B cell (primary cell): ENCODE results near the gene RRP1. TPM values are rescaled to one million over a fixed set of nuclear protein-coding genes. Genes with fewer than 3 reads are reported as not detected.

Experiments
- ATAC-seq: fragments of 200-7000 bp; cut with Tn5 transposase; one replicate; pipeline ENCODE4 v1.10.0; 2021; ENCODE audit warnings: low read depth, mild to moderate bottlenecking, moderate number of reproducible peaks, moderate library complexity
- CTCF ChIA-PET: fragments of 350-600 bp; sonication (Branson Sonifier 250); formaldehyde crosslinking; loops from one replicate; lab custom pipeline; 2021; ENCODE audit warnings: antibody characterized with exemption, inconsistent platforms; lab: Charles Lee
- POLR2A ChIA-PET: fragments of 350-600 bp; sonication (Branson Sonifier 250); formaldehyde crosslinking; loops from one replicate; lab custom pipeline; 2021; ENCODE audit warnings: antibody characterized with exemption; lab: Charles Lee
- DNase-seq: peaks from one replicate; pipeline ENCODE4 v3.0.0; 2013
- H2AFZ ChIP-seq: 2 replicates; pipeline ENCODE4 v1.6.1; 2012; ENCODE audit warnings: mild to moderate bottlenecking, low read depth, low read length; ENCODE audit not compliant: insufficient read depth, poor library complexity, severe bottlenecking
- H3K27ac ChIP-seq, 2 donors: 1 replicate in 1 of 2; 2 replicates in 1 of 2; pipeline ENCODE4 v1.5.1; 2012 to 2013; ENCODE audit warnings: low read length in 2 of 2, mild to moderate bottlenecking in 2 of 2, moderate library complexity in 1 of 2
- H3K27me3 ChIP-seq, 4 experiments: fragments of 200-600 bp in 1 of 4; sonication (generic) in 1 of 4; replicated peaks in 1 of 4; 1 replicate in 2 of 4; 2 replicates in 2 of 4; pipeline versions ENCODE4 v1.6.1 to v1.7.0; 2013 to 2016; ENCODE audit warnings: low read length in 3 of 4, mild to moderate bottlenecking in 2 of 4, mixed read lengths in 1 of 4, moderate library complexity in 1 of 4; ENCODE audit not compliant: insufficient read depth in 4 of 4, control insufficient read depth in 3 of 4; ENCODE audit errors: control extremely low read depth in 1 of 4
- H3K36me3 ChIP-seq, 2 experiments: replicated peaks in 1 of 2; 1 replicate in 1 of 2; 2 replicates in 1 of 2; pipeline versions ENCODE4 v1.6.1 to v1.7.1; 2013; ENCODE audit warnings: low read length in 1 of 2; ENCODE audit not compliant: insufficient read depth in 2 of 2, control insufficient read depth in 1 of 2; ENCODE audit errors: control extremely low read depth in 1 of 2, extremely low read depth in 1 of 2
- H3K4me1 ChIP-seq, 2 donors: fragments of 200-600 bp in 1 of 2; sonication (generic) in 1 of 2; 1 replicate in 1 of 2; 2 replicates in 1 of 2; pipeline versions ENCODE4 v1.5.1 to v1.6.1; 2013 to 2017; ENCODE audit warnings: low read length in 2 of 2; ENCODE audit not compliant: control insufficient read depth in 2 of 2, insufficient read depth in 2 of 2
- H3K4me2 ChIP-seq: replicated peaks from 2 replicates; pipeline ENCODE3; 2012; ENCODE audit warnings: mild to moderate bottlenecking, low read depth, low read length; ENCODE audit not compliant: poor library complexity, severe bottlenecking
- H3K4me3 ChIP-seq, 5 experiments: fragments of 200-600 bp in 1 of 5; sonication (generic) in 1 of 5; 1 replicate in 3 of 5; 2 replicates in 2 of 5; pipeline versions ENCODE4 v1.5.1 to v1.7.0; 2011 to 2016; ENCODE audit warnings: low read length in 4 of 5, mild to moderate bottlenecking in 4 of 5, low read depth in 2 of 5, control low read depth in 1 of 5, moderate library complexity in 1 of 5; ENCODE audit not compliant: insufficient read depth in 1 of 5; ENCODE audit errors: control extremely low read depth in 1 of 5, extremely low read depth in 1 of 5
- H3K79me2 ChIP-seq: fragments of 200-600 bp; sonication (generic); one replicate; pipeline ENCODE4 v1.6.0; 2016; ENCODE audit warnings: low read length; ENCODE audit not compliant: control insufficient read depth, insufficient read depth
- H3K9ac ChIP-seq: fragments of 200-600 bp; sonication (generic); 2 replicates; pipeline ENCODE4 v1.6.1; 2017; ENCODE audit warnings: mild to moderate bottlenecking, low read length, moderate library complexity
- H3K9me3 ChIP-seq, 3 donors: one replicate each; pipeline versions ENCODE4 v1.6.1 to v1.7.1; 2013; ENCODE audit warnings: low read length in 2 of 3; ENCODE audit not compliant: control insufficient read depth in 2 of 3, insufficient read depth in 1 of 3; ENCODE audit errors: control extremely low read depth in 1 of 3
- H4K20me1 ChIP-seq: 2 replicates; pipeline ENCODE4 v1.6.0; 2012; ENCODE audit warnings: mild to moderate bottlenecking, low read length; ENCODE audit not compliant: insufficient read depth, control insufficient read depth, poor library complexity, severe bottlenecking
- H3K27ac Mint-ChIP-seq: one replicate; pipeline ENCODE4 v1.8.0; 2021; ENCODE audit warnings: mixed read lengths
- H3K27me3 Mint-ChIP-seq: one replicate; pipeline ENCODE4 v1.8.0; 2021; ENCODE audit warnings: mixed read lengths
- H3K4me1 Mint-ChIP-seq: one replicate; pipeline ENCODE4 v1.8.0; 2021; ENCODE audit warnings: mixed read lengths
- H3K4me3 Mint-ChIP-seq: one replicate; pipeline ENCODE4 v1.8.0; 2021; ENCODE audit warnings: mixed read lengths
- H3K9me3 Mint-ChIP-seq: one replicate; pipeline ENCODE4 v1.8.0; 2022; ENCODE audit warnings: mixed read lengths; ENCODE audit not compliant: insufficient read depth
- CTCF ChIP-seq: fragments of 200-600 bp; IDR thresholded peaks from one replicate; pipeline ENCODE4 v1.8.0; 2022; ENCODE audit warnings: antibody characterized with exemption, mild to moderate bottlenecking
- EZH2 ChIP-seq: IDR thresholded peaks from 2 replicates; pipeline ENCODE4 v1.6.1; 2012; ENCODE audit warnings: borderline replicate concordance, low read depth, mild to moderate bottlenecking, moderate library complexity, low read length; ENCODE audit not compliant: insufficient read depth, poor library complexity, severe bottlenecking
- WGBS: methylation state at CpG from one replicate; pipeline ENCODE4 v1.1.5; 2013; ENCODE audit warnings: missing lambda C conversion rate; ENCODE audit not compliant: insufficient coverage; 5-methylcytosine and 5-hydroxymethylcytosine counted together
- intact Hi-C: fragments of 100-400 bp; cut with micrococcal nuclease; formaldehyde crosslinking; loops from one replicate; pipeline ENCODE4 v1.10.0; 2022
- polyA plus RNA-seq: library from polyadenylated mRNA; depleted of rRNA; stranded (reverse); fragments of >200 nt; gene quantifications from 2 replicates; pipeline ENCODE4 v1.2.3, GENCODE V29; 2012
- total RNA-seq, 2 donors: library from RNA; stranded (reverse); fragments of 120-200 nt in 1 of 2; gene quantifications; 1 replicate in 1 of 2; 2 replicates in 1 of 2; pipeline versions ENCODE4 v1.2.3 to v1.2.4, GENCODE V29; 2013 to 2022

RRP1 gene
- total and polyA plus RNA-seq, 2 donors (not counting 1 experiment from before 2014, with no cell fraction given): 9.6 to 27.8 TPM

GRCh38 chr21:43810505-43811261, 21.3 kb downstream of the RRP1 start:
- intact Hi-C loops: loop anchor here (1.0 to 10.0 kb wide), 3 partner anchors 129 to 674 kb away; no protein-coding TSS in a partner anchor
- TF ChIP-seq CTCF (peak; percentile 83), EZH2 (no peak)
- Mint-ChIP-seq H3K27me3 (peaks cover 7% of the 10 kb centered on the region), H3K4me1 (peaks cover 28% of the 10 kb centered on the region), H3K4me3 (no peak overlapping the region), H3K9me3 (no peaks in the 10 kb centered on the region), H3K27ac (peak overlapping the region; percentile 56)
- Histone ChIP-seq H4K20me1 (peaks cover 48% of the 10 kb centered on the region), H3K36me3 (no peaks in the 10 kb centered on the region), H3K27ac (no peak overlapping the region), H3K4me1 (peaks cover 21 to 33% of the 10 kb centered on the region in 2 donors), H3K4me3 (no peak overlapping the region), H3K9me3 (peaks cover 0 to 6% (median 0%) of the 10 kb centered on the region in 3 donors), H3K9ac (no peak overlapping the region), H2AFZ (no peak overlapping the region), H3K4me2 (peak overlapping the region; percentile 50), H3K79me2 (peaks cover 27% of the 10 kb centered on the region), H3K27me3 (peaks cover 0 to 25% (median 5%) of the 10 kb centered on the region in 4 experiments)
- DNase-seq: peak; percentile 84
- ChIA-PET POLR2A (no interaction called here), CTCF (interaction anchor here (0.7 to 3.8 kb wide), 16 partner anchors 13 to 1318 kb away, joined by 3 to 46 read pairs (median 4); no protein-coding TSS in a partner anchor)
- WGBS: 5% methylated on average over 13 of the region's 23 CpGs
- ATAC-seq: peak; percentile 97
